ENCODE results near the gene GHRL. TPM values are rescaled to one million over a fixed set of nuclear protein-coding genes. Genes with fewer than 3 reads are reported as not detected.

GHRL gene
- total and polyA plus RNA-seq, 5 experiments from 2014 or later = 0.22 to 3.2 (median 1.3) TPM; not detected in 1

GRCh38 chr3:10319804-10320203 is 27.1 kb upstream of the GHRL start:
- H3K9me3 Mint-ChIP-seq = no peaks in the 10 kb centered on the region
- peaks cover 0 to 16% (median 0%) of the 10 kb centered on the region in 3 donors for H3K36me3 Mint-ChIP-seq
- peak overlapping the region; percentile 81 to 94 (median 90) for H3K4me3 Mint-ChIP-seq
- POLR2A ChIA-PET = interaction anchor here (1.3 kb wide), 1 partner anchor 429 kb away, joined by 4 read pairs; no protein-coding TSS in a partner anchor
- peaks cover 8 to 34% (median 32%) of the 10 kb centered on the region in 4 donors for H3K4me1 Mint-ChIP-seq
- peak overlapping the region in 9 of 10 donors; percentile 82 to 98 (median 96) for H3K27ac Mint-ChIP-seq
- no peak for DNase-seq
- peaks cover 0 to 12% (median 0%) of the 10 kb centered on the region in 5 donors for H3K27me3 Mint-ChIP-seq
- no peak for ATAC-seq

- Mint-ChIP-seq H3K4me1 (peaks cover 8 to 38% (median 33%) of the 10 kb centered on the region in 4 donors), H3K36me3 (peaks cover 0 to 22% (median 0%) of the 10 kb centered on the region in 3 donors), H3K9me3 (no peaks in the 10 kb centered on the region), H3K27me3 (peaks cover 0 to 7% (median 0%) of the 10 kb centered on the region in 5 donors), H3K27ac (peak overlapping the region; percentile 21 to 93 (median 82)), H3K4me3 (peak overlapping the region; percentile 59 to 84 (median 77))
- POLR2A ChIA-PET = no interaction called here
- DNase-seq = peak in 1 of 10 donors; percentile 42
- no peak for ATAC-seq
These were observed 26.5 kb upstream of the GHRL start for GRCh38 chr3:10319251-10319650.

DNA sequence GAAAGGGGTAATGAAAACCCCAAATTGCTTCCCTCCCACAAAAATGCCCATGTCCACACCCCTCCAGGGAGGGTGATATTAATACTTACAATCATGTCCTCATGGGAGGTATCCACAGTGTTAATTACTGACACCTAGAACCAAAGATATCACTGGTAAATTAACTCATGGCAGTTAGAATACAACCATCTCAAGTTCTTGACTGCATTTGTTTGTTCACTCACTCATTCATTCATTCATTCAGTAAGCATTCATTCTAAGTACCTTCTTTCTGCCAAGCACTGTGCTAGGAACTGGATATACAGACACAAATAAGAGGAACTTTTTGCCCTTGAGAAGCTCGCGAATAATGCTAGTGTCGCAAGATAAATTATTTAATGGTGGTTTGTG is 25.2 kb upstream of the GHRL start:
- Mint-ChIP-seq H3K4me1 (peaks cover 8 to 40% (median 33%) of the 10 kb centered on the region in 4 donors), H3K27ac (peak overlapping the region in 6 of 10 donors; percentile 24 to 91 (median 46)), H3K36me3 (peaks cover 0 to 34% (median 0%) of the 10 kb centered on the region in 3 donors), H3K27me3 (no peaks in the 10 kb centered on the region), H3K4me3 (peak overlapping the region in 8 of 10 donors; percentile 12 to 61 (median 40)), H3K9me3 (no peaks in the 10 kb centered on the region)
- DNase-seq (no peak), ATAC-seq (no peak)
- POLR2A ChIA-PET = no interaction called here

DNA sequence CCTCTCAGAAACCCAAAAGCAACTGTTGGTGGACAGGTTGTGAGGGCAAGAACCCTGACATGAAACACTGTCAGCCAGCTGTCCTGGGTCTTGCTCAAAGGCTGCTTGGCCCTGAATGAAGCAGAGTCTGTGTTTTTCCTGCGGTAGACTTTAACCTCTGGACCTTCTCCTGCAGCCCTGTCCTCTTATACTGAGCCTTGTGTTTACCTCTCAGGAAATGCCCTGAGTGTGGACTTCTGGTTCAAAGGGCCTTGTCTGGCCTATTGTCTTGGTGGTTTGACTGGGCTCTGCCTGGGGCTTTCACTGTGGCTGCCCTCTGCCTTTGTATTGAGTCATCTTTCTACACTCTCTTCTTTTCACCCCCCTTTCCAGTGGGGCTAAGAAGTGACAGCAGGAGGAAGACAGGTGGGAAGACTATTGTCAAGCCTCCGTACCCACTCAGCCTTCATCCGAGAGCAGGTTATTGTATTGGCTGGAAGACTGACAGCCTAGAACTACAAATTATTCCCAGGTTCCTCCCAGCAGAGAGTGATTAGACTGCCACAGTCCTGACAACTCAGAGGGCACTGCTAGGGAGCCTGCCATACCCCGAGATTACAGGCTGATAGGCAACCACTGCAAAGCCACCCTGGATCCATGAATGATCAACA is 24.7 kb upstream of the GHRL start:
- Mint-ChIP-seq H3K27ac (peak overlapping the region in 5 of 10 donors; percentile 5 to 51 (median 30)), H3K4me1 (peaks cover 8 to 40% (median 33%) of the 10 kb centered on the region in 4 donors), H3K9me3 (no peaks in the 10 kb centered on the region), H3K27me3 (no peaks in the 10 kb centered on the region), H3K4me3 (peak overlapping the region in 3 of 10 donors; percentile 7 to 14 (median 12)), H3K36me3 (peaks cover 0 to 36% (median 0%) of the 10 kb centered on the region in 3 donors)
- POLR2A ChIA-PET = no interaction called here
- DNase-seq = no peak
- no peak for ATAC-seq

- peaks cover 6 to 34% (median 25%) of the 10 kb centered on the region in 4 donors for H3K4me1 Mint-ChIP-seq
These were observed 23.1 kb upstream of the GHRL start for GRCh38 chr3:10315771-10316344.

GRCh38 chr3:10315101-10315500 is 22.4 kb upstream of the GHRL start:
- ATAC-seq = no peak
- no peaks in the 10 kb centered on the region for H3K27me3 Mint-ChIP-seq
- no peaks in the 10 kb centered on the region for H3K9me3 Mint-ChIP-seq
- H3K4me1 Mint-ChIP-seq = peaks cover 6 to 30% (median 21%) of the 10 kb centered on the region in 4 donors
- H3K4me3 Mint-ChIP-seq = no peak overlapping the region
- POLR2A ChIA-PET = no interaction called here
- peaks cover 0 to 57% (median 0%) of the 10 kb centered on the region in 3 donors for H3K36me3 Mint-ChIP-seq
- DNase-seq = no peak
- H3K27ac Mint-ChIP-seq = no peak overlapping the region

More at GRCh38 chr3:10315771-10316344, 23.1 kb upstream of the GHRL start:
- no peak overlapping the region for H3K27ac Mint-ChIP-seq
- H3K36me3 Mint-ChIP-seq = peaks cover 0 to 49% (median 0%) of the 10 kb centered on the region in 3 donors
- H3K4me3 Mint-ChIP-seq = no peak overlapping the region
- peak in 1 of 10 donors; percentile 23 for DNase-seq
- no peaks in the 10 kb centered on the region for H3K27me3 Mint-ChIP-seq
- ATAC-seq = no peak
- POLR2A ChIA-PET = no interaction called here
- no peaks in the 10 kb centered on the region for H3K9me3 Mint-ChIP-seq

DNA sequence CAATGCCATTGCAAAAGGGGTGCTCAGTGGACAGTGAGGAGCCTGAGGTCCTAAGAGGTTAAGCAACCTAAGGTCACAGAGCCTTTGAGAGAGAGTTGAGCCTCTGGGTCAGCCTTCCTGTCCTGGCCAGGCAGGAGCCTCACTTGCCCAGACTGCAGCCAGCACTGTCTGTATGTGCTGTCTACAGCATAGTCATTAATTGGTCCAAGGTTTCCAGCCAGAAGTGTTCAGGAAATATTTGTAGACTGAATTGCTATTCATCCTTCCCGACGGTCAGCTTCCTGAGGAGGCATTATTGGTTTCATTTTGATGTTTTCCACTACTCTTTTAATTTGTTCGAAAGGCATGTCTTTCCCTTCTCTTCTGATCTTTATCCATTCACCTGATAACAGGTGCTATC is 20.1 kb upstream of the GHRL start:
- peaks cover 0 to 74% (median 8%) of the 10 kb centered on the region in 3 donors for H3K36me3 Mint-ChIP-seq

DNA sequence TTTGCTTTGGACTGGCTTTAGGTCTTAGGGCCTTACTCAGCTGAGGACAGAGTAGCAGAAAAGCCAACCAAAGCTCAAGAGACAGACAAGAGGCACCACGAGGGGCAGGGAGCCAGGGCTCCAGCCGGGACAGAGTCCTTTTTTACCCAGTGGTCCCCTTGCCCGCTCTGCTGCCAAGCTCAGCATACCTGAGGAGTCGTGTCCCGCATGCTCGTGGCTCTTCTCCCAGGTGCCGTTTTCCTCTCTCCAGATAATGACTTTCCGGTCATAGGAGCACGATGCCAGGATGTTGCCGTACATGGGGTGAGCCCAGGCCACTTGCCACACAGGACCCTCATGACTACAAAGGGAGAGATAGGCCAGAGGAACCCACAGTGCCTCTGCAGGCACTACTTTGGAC is 19.6 kb upstream of the GHRL start:
- ATAC-seq = no peak
- Mint-ChIP-seq H3K27ac (peak overlapping the region in 3 of 10 donors; percentile 20 to 48 (median 30)), H3K27me3 (no peaks in the 10 kb centered on the region), H3K36me3 (peaks cover 0 to 74% (median 8%) of the 10 kb centered on the region in 3 donors), H3K9me3 (no peaks in the 10 kb centered on the region), H3K4me3 (no peak overlapping the region), H3K4me1 (peaks cover 0 to 8% (median 2%) of the 10 kb centered on the region in 4 donors)
- DNase-seq = no peak
- POLR2A ChIA-PET = interaction anchor here (0.7 to 1.7 kb wide), 3 partner anchors 8 to 65 kb away, joined by 3 to 8 read pairs (median 4); partner anchors contain the start of gene SEC13

More for the DNA sequence above, 20.1 kb upstream of the GHRL start:
- ATAC-seq = no peak
- no peak for DNase-seq
- POLR2A ChIA-PET = interaction anchor here (0.7 to 1.7 kb wide), 3 partner anchors 8 to 65 kb away, joined by 3 to 8 read pairs (median 4); partner anchors contain the start of genes SEC13 and TATDN2
- Mint-ChIP-seq H3K9me3 (no peaks in the 10 kb centered on the region), H3K4me1 (peaks cover 0 to 12% (median 3%) of the 10 kb centered on the region in 4 donors), H3K27ac (peak overlapping the region in 5 of 10 donors; percentile 20 to 75 (median 73)), H3K4me3 (no peak overlapping the region), H3K27me3 (no peaks in the 10 kb centered on the region)

DNA sequence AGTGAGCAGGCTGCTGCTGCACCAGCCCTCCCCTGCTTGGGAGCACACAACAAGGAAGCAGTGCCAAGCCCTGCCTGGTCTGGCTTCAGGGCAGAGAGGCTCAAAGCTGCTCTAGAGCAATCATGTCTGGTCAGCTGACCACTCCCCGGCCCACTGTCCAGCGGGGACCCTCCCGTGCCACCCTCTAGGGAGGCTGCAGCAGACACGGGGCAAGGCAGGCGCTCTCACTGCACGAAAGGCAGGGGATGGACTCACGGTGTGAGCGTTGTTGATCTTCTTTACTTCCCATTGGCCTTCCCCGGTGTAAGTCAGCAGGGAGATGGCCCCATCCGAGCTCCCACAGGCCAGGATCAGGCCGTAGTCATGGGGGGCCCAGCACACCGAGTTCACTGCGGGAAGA is 19.0 kb upstream of the GHRL start:
- Mint-ChIP-seq H3K27ac (peak overlapping the region in 3 of 10 donors; percentile 22 to 71 (median 49)), H3K4me1 (peaks cover 0 to 8% (median 2%) of the 10 kb centered on the region in 4 donors), H3K9me3 (no peaks in the 10 kb centered on the region), H3K27me3 (no peaks in the 10 kb centered on the region), H3K4me3 (no peak overlapping the region), H3K36me3 (peaks cover 0 to 78% (median 8%) of the 10 kb centered on the region in 3 donors)
- POLR2A ChIA-PET = interaction anchor here (0.7 to 1.7 kb wide), 3 partner anchors 9 to 64 kb away, joined by 3 to 8 read pairs (median 4); partner anchors contain the start of gene SEC13
- ATAC-seq = no peak
- no peak for DNase-seq

DNA sequence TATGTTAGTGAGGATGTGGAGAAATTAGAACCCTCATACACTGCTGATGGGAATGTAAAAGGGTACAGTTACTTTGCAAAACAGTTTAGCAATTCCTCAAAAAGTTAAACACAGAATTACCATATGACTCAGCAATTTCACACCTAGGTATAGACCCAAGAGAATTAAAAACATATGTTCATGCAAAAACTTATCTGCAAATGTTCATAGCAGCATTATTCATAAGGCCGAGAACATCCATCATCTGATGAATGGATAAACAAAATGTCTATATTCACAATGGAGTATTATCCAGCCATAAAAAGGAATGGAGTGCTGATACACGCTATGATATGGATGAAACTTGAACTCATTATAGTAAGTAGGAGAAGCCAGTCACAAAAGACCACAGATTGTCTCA is 17.8 kb upstream of the GHRL start:
- Mint-ChIP-seq H3K36me3 (peaks cover 0 to 88% (median 8%) of the 10 kb centered on the region in 3 donors), H3K27me3 (no peaks in the 10 kb centered on the region), H3K9me3 (no peaks in the 10 kb centered on the region), H3K27ac (peak overlapping the region in 2 of 10 donors; percentile 43 to 51), H3K4me3 (no peak overlapping the region), H3K4me1 (peaks cover 0 to 8% (median 2%) of the 10 kb centered on the region in 4 donors)
- ATAC-seq (no peak), DNase-seq (no peak)
- POLR2A ChIA-PET = no interaction called here

- Mint-ChIP-seq H3K4me3 (peak overlapping the region in 1 of 10 donors; percentile 24), H3K27me3 (no peaks in the 10 kb centered on the region), H3K27ac (peak overlapping the region in 4 of 10 donors; percentile 16 to 79 (median 62)), H3K9me3 (no peaks in the 10 kb centered on the region), H3K36me3 (peaks cover 0 to 91% (median 8%) of the 10 kb centered on the region in 3 donors), H3K4me1 (peaks cover 0 to 5% (median 2%) of the 10 kb centered on the region in 4 donors)
- ATAC-seq (no peak), DNase-seq (no peak)
- POLR2A ChIA-PET = no interaction called here
These were observed 17.0 kb upstream of the GHRL start for GRCh38 chr3:10309736-10310135.

DNA sequence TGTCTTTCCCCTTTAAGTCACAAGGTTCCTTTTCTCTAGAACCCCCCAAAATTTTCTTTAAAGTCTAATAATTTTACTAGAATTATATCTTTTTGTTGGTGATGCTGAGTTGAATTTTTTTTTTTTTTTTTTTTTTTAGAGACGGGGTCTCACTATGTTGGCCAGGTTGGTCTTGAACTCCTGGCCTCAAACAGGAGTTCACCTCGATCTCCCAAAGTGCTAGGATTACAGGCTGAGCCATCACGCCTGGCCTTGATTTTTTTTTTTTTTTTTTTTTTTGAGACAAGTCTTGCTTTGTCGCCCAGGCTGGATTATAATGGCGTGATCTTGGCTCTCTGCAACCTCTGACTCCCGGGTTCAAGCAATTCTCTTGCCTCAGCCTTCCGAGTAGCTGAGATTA is 15.9 kb upstream of the GHRL start:
- H3K4me1 Mint-ChIP-seq = peaks cover 0 to 3% (median under 1%) of the 10 kb centered on the region in 4 donors
- H3K27ac Mint-ChIP-seq = no peak overlapping the region
- H3K4me3 Mint-ChIP-seq = no peak overlapping the region
- no peaks in the 10 kb centered on the region for H3K27me3 Mint-ChIP-seq
- ATAC-seq (no peak), DNase-seq (no peak)
- H3K9me3 Mint-ChIP-seq = no peaks in the 10 kb centered on the region
- POLR2A ChIA-PET = no interaction called here
- H3K36me3 Mint-ChIP-seq = peaks cover 0 to 93% (median 11%) of the 10 kb centered on the region in 3 donors

DNA sequence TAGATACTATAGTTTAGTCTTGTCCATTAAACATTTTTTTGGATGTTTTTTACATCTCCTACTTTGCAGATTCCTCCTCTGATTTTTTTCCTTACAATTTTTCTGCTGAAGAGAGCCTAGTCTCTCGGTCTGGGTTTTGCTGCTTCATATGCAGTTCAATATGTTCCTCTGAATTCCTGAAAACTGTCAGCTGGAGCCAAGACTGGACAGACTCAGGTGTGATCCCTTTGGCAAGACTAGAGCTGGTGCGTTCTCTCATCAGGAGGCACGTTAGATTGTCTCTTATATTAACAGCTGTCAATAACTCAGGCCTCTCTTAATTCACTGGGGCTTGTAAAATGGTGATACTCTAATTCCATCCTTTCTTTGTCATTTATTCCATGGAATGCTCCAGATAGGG is 13.4 kb upstream of the GHRL start:
- POLR2A ChIA-PET = no interaction called here
- no peaks in the 10 kb centered on the region for H3K9me3 Mint-ChIP-seq
- DNase-seq (no peak), ATAC-seq (no peak)
- peaks cover 0 to 98% (median 14%) of the 10 kb centered on the region in 3 donors for H3K36me3 Mint-ChIP-seq
- peaks cover 0 to 2% (median 0%) of the 10 kb centered on the region in 4 donors for H3K4me1 Mint-ChIP-seq
- H3K27ac Mint-ChIP-seq = peak overlapping the region in 8 of 10 donors; percentile 2 to 66 (median 30)
- no peak overlapping the region for H3K4me3 Mint-ChIP-seq
- no peaks in the 10 kb centered on the region for H3K27me3 Mint-ChIP-seq
